HepG2 (cell line): ENCODE data around the gene ZNF491. TPM values are rescaled to one million over a fixed set of nuclear protein-coding genes. Genes with fewer than 3 reads are reported as not detected.

Experiments
- EHMT2 ChIP-seq: fragments of 200-600 bp; sonication (generic); IDR thresholded peaks from 2 replicates; pipeline ENCODE4 v1.7.0; 2017; ENCODE audit warnings: antibody characterized with exemption, low read depth, low read length, borderline replicate concordance
- HNRNPLL ChIP-seq: fragments of 200-400 bp; formaldehyde crosslinking; IDR thresholded peaks from 2 replicates; pipeline ENCODE4 v1.6.1; 2017; ENCODE audit warnings: mild to moderate bottlenecking, low read depth, low read length; ENCODE audit not compliant: poor library complexity, severe bottlenecking
- KDM3A ChIP-seq: IDR thresholded peaks from 2 replicates; pipeline ENCODE4 v1.6.1; 2018; ENCODE audit warnings: low read depth, missing compliant biosample characterization
- NFKBIZ ChIP-seq: IDR thresholded peaks from 2 replicates; pipeline ENCODE4 v1.6.1; 2018; ENCODE audit warnings: missing genetic modification reagents, missing compliant biosample characterization
- NONO ChIP-seq, 2 experiments: fragments of 450-650 bp in 1 of 2; sonication (generic) in 1 of 2; formaldehyde crosslinking in 1 of 2; IDR thresholded peaks in 1 of 2; conservative IDR thresholded peaks in 1 of 2; 2 replicates each; pipeline versions ENCODE4 v1.6.1 to v1.8.0; 2017 to 2022; ENCODE audit warnings: mild to moderate bottlenecking in 1 of 2, missing genetic modification reagents in 1 of 2, moderate library complexity in 1 of 2
- NR1H2 ChIP-seq: sonication (generic); formaldehyde crosslinking; IDR thresholded peaks from 2 replicates; pipeline ENCODE4 v1.8.1; 2022; ENCODE audit warnings: low read depth, missing genetic modification reagents, borderline replicate concordance
- ONECUT2 ChIP-seq: sonication (generic); formaldehyde crosslinking; IDR thresholded peaks from 2 replicates; pipeline ENCODE4 v1.4.0; 2020; ENCODE audit warnings: missing genetic modification reagents
- SALL1 ChIP-seq: sonication (generic); formaldehyde crosslinking; IDR thresholded peaks from 2 replicates; pipeline ENCODE4 v1.8.0; 2022; ENCODE audit warnings: mild to moderate bottlenecking, missing genetic modification reagents
- SIX1 ChIP-seq: sonication (generic); formaldehyde crosslinking; IDR thresholded peaks from 2 replicates; pipeline ENCODE4 v1.4.0; 2020; ENCODE audit warnings: missing genetic modification reagents, borderline replicate concordance
- SKI ChIP-seq: fragments of 450-650 bp; IDR thresholded peaks from one replicate; pipeline ENCODE4 v1.6.1; 2018; ENCODE audit warnings: mild to moderate bottlenecking; ENCODE audit not compliant: partially characterized antibody
- WIZ ChIP-seq: sonication (generic); formaldehyde crosslinking; IDR thresholded peaks from 2 replicates; pipeline ENCODE4 v1.5.1; 2020; ENCODE audit warnings: mild to moderate bottlenecking, missing genetic modification reagents
- ZNF329 ChIP-seq: sonication (generic); formaldehyde crosslinking; IDR thresholded peaks from 2 replicates; pipeline ENCODE4 v1.9.0; 2021; ENCODE audit warnings: low read depth, mild to moderate bottlenecking, missing genetic modification reagents
- ZNF430 ChIP-seq: sonication (generic); formaldehyde crosslinking; IDR thresholded peaks from 2 replicates; pipeline ENCODE4 v1.9.0; 2021; ENCODE audit warnings: mild to moderate bottlenecking, missing genetic modification reagents
- ZNF674 ChIP-seq: sonication (generic); formaldehyde crosslinking; IDR thresholded peaks from 2 replicates; pipeline ENCODE4 v1.5.0; 2020; ENCODE audit warnings: low read depth, mild to moderate bottlenecking, missing genetic modification reagents
- polyA plus RNA-seq, 8 experiments: library from polyadenylated mRNA; depleted of rRNA in 3 of 8; stranded (reverse) in 7 of 8; unstranded in 1 of 8; fragments of >200 nt; fragmentation: Illumina TruSeq in 4 of 8; extraction: Trizol in 4 of 8; gene quantifications; 2 replicates each; pipeline versions ENCODE4 v1.2.1 to v1.2.3, GENCODE V29; 2011 to 2016; ENCODE audit warnings: low read depth in 4 of 8, missing spikeins in 1 of 8, mixed read lengths in 1 of 8; ENCODE audit not compliant: insufficient read depth in 1 of 8
- total RNA-seq, 5 experiments: library from RNA; depleted of rRNA; stranded (reverse); fragments of >200 nt; fragmentation: Illumina TruSeq; extraction: Trizol; gene quantifications; 2 replicates each; pipeline ENCODE4 v1.2.3, GENCODE V29; 2016; ENCODE audit warnings: low read depth in 1 of 5
- TF ChIP-seq, protein P1 (sequence below): sonication (generic); formaldehyde crosslinking; IDR thresholded peaks from 2 replicates; pipeline ENCODE4 v1.4.0; 2020; ENCODE audit warnings: low read depth, missing genetic modification reagents
- TF ChIP-seq, protein P2 (sequence below): sonication (generic); formaldehyde crosslinking; IDR thresholded peaks from 2 replicates; pipeline ENCODE4 v1.8.0; 2022; ENCODE audit warnings: missing genetic modification reagents, mild to moderate bottlenecking, inconsistent platforms, borderline replicate concordance
- TF ChIP-seq, protein P3 (sequence below), 2 experiments: sonication (generic) in 1 of 2; formaldehyde crosslinking in 1 of 2; IDR thresholded peaks; 2 replicates each; pipeline versions ENCODE4 v1.5.1 to v1.6.1; 2011 to 2020; ENCODE audit warnings: borderline replicate concordance in 1 of 2, low read depth in 1 of 2, low read length in 1 of 2, mild to moderate bottlenecking in 1 of 2, missing genetic modification reagents in 1 of 2, moderate library complexity in 1 of 2

Gene ZNF491
- total and polyA plus RNA-seq, 2 of the 13 experiments (the other 11 are each of a cell fraction or from before 2014, with no cell fraction given), result 0.57 to 2.2 TPM

DNA sequence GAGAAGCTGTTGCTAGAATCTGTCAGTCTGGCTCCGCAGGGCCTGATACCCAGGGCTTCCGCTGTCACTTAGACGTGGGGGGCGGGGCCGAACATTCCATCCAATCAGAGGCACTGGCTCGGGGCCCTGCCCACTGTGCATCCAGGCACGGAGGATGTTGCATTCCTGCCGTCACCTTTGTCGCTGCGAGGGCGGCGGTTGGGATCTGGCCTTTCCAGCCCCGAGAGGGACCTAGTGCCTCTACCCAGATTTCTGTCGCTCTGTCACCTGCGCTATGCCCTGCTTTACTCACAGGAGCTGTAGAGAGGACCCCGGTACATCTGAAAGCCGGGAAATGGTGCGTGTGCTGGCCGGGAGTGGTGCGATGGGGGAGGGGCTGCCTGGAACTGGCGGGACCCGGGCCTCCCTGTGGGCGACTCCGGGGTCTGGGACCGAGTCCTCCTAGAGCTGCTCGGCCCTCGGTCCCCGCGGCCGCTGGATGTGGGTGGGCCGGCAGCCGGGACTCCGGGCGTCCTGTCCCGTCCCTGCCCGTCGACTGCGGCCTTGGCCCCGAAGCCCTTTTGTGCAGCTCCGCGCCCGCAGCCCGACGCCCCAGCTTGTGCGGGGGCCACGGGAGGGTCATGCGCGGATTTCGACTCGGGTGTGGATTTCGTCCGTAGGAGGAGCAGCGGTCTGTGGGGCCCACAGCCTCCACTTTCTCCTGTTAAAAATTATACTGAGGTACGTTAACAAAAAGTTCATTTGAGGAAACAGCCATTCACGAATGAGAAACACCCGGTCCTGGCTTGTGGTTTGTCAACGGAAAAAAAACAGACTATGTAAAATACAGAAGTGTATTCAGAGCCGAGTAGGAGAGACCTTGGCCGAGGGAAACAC lies 50.5 kb downstream of the ZNF491 start, which contains the start of gene ZNF439 (continued):
- TF ChIP-seq, protein P1, sequence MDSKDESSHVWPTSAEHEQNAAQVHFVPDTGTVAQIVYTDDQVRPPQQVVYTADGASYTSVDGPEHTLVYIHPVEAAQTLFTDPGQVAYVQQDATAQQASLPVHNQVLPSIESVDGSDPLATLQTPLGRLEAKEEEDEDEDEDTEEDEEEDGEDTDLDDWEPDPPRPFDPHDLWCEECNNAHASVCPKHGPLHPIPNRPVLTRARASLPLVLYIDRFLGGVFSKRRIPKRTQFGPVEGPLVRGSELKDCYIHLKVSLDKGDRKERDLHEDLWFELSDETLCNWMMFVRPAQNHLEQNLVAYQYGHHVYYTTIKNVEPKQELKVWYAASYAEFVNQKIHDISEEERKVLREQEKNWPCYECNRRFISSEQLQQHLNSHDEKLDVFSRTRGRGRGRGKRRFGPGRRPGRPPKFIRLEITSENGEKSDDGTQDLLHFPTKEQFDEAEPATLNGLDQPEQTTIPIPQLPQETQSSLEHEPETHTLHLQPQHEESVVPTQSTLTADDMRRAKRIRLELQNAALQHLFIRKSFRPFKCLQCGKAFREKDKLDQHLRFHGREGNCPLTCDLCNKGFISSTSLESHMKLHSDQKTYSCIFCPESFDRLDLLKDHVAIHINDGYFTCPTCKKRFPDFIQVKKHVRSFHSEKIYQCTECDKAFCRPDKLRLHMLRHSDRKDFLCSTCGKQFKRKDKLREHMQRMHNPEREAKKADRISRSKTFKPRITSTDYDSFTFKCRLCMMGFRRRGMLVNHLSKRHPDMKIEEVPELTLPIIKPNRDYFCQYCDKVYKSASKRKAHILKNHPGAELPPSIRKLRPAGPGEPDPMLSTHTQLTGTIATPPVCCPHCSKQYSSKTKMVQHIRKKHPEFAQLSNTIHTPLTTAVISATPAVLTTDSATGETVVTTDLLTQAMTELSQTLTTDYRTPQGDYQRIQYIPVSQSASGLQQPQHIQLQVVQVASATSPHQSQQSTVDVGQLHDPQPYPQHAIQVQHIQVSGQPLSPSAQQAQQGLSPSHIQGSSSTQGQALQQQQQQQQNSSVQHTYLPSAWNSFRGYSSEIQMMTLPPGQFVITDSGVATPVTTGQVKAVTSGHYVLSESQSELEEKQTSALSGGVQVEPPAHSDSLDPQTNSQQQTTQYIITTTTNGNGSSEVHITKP (CRISPR knock-in tag), result no peak
- TF ChIP-seq ZNF674 (CRISPR knock-in tag) (no peak), HNRNPLL (no peak), ZNF329 (no peak), SKI (no peak), KDM3A (peak; percentile 42; the same call in 1 of the 2 replicates), ZNF430 (CRISPR knock-in tag) (peak; percentile 74), NFKBIZ (CRISPR knock-in tag) (no peak), SALL1 (CRISPR knock-in tag) (peak; percentile 69), ONECUT2 (CRISPR knock-in tag) (no peak), WIZ (no peak), EHMT2 (no peak), SIX1 (CRISPR knock-in tag) (no peak), NR1H2 (CRISPR knock-in tag) (no peak), NONO (IDR thresholded peaks at IDR 0.05) (no peak), NONO (CRISPR knock-in tag; conservative IDR thresholded peaks at IDR 0.05) (peak; percentile 72)
- TF ChIP-seq, protein P2, sequence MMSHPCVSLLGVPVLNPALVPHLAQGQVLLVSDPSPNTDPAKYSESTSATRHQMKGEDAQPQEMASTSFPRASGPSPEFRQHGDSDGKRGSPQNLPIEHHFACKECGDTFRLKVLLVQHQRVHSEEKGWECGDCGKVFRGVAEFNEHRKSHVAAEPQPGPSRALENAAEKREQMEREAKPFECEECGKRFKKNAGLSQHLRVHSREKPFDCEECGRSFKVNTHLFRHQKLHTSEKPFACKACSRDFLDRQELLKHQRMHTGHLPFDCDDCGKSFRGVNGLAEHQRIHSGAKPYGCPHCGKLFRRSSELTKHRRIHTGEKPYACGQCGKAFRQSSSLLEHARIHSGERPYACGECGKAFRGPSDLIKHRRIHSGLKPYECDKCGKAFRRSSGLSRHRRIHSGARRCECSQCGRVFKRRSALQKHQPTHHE, result no peak
- TF ChIP-seq, protein P3, sequence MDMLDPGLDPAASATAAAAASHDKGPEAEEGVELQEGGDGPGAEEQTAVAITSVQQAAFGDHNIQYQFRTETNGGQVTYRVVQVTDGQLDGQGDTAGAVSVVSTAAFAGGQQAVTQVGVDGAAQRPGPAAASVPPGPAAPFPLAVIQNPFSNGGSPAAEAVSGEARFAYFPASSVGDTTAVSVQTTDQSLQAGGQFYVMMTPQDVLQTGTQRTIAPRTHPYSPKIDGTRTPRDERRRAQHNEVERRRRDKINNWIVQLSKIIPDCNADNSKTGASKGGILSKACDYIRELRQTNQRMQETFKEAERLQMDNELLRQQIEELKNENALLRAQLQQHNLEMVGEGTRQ (IDR thresholded peaks at IDR 0.05; ENCODE audit: low read depth, low read length), result no peak
- TF ChIP-seq, protein P3 (CRISPR knock-in tag; IDR thresholded peaks at IDR 0.05; ENCODE audit: borderline replicate concordance), result no peak
